H4 (cell line): Measurements from ENCODE around the gene SREBF1. TPM values are rescaled to one million over a fixed set of nuclear protein-coding genes. Genes with fewer than 3 reads are reported as not detected.
A peak's percentile ranks its signal among the peaks of the same experiment; 100 is the strongest.

Experiments used
- DNase-seq: peaks from one replicate; pipeline ENCODE4 v3.0.0-alpha.2; 2015; ENCODE audit warnings: low spot score
- total RNA-seq: library from RNA; depleted of rRNA; stranded (reverse); fragments of >200 nt; shearing (Covaris generic); gene quantifications from 2 replicates; pipeline ENCODE4 v1.2.3, GENCODE V29; 2014

SREBF1 gene
- total RNA-seq, 1 experiment from 2014 or later = 65.8 TPM

GRCh38 chr17:17824783-17825614 lies 11.8 kb downstream of the SREBF1 start:
- DNase-seq = no peak

DNA sequence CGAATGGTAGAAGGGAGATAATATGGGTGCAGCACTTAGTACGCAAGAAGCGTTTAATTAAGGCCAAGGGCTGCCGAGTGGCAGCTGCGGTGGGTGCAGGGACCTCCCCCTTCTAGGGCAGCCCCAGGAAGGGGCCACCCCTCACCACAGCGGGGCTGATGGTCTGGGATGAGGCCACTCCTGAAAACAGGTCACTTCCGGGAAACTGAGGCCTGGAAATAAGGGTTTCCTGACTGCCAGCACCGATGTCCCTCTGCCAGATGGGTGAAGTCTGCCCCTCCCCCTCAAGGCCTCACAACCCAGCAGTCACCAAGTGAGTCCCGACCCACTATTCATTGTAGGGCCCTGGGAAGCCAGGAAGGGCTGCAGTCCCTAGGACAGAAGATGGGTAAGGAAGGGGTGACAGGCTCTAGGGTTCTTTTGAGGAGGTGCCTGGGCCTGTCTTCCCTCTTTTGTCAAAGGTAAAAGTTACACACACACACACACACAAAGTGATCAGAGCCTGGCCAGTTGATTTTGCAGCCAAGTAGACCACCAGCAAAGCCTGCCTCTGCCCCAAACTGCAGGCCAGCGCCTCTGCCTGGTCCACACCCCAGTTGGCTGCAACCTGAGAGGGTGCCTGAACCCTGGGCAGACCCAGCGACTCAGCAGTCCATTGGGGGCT lies 12.5 kb downstream of the SREBF1 start:
- DNase-seq = no peak

- peak; percentile 77 for DNase-seq
Observed at GRCh38 chr17:17823433-17824118, 13.2 kb downstream of the SREBF1 start.

- DNase-seq = no peak
Observed at GRCh38 chr17:17822616-17823015, 14.2 kb downstream of the SREBF1 start.

GRCh38 chr17:17822189-17822588 lies 14.6 kb downstream of the SREBF1 start:
- DNase-seq = peak; percentile 58

- no peak for DNase-seq
Observed at GRCh38 chr17:17820463-17821158, 16.2 kb downstream of the SREBF1 start.

DNA sequence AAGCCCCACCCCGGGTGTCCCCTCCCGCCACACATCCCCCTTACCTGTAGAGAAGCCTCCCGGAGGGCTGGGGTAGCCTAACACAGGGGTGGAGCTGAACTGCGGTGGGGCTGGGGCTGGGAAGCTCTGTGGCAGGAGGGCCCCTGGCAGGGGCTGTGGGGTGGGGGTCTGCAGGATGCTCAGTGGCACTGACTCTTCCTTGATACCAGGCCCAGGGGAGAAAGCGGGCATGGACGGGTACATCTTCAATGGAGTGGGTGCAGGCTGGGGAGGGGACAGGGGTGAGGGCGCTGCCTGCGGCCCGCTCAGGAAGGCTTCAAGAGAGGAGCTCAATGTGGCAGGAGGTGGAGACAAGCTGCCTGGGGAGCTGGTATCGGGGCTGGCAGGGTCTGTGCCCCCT lies 16.7 kb downstream of the SREBF1 start:
- DNase-seq = no peak

- peak; percentile 86 for DNase-seq
Observed at GRCh38 chr17:17819561-17819995, 17.2 kb downstream of the SREBF1 start.

GRCh38 chr17:17819111-17819510 lies 17.7 kb downstream of the SREBF1 start:
- no peak for DNase-seq

DNA sequence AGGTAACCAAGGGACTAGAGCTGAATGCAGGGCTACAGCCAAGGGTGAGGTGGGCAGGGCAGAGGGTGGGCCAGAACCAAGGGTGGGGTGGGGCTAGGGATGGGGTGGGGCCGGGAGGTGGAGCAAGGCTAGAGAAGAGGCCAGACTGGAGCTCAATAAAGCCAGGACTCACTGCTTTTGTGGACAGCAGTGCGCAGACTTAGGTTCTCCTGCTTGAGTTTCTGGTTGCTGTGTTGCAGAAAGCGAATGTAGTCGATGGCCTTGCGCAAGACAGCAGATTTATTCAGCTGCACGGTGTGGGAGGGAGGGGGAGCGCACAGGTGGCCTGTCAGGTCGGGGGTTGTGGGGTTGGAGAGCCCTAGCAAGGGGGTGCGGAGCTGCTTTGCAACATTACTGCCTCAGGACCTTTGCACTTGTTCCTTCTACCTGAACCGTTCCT lies 18.7 kb downstream of the SREBF1 start:
- DNase-seq = no peak

DNA sequence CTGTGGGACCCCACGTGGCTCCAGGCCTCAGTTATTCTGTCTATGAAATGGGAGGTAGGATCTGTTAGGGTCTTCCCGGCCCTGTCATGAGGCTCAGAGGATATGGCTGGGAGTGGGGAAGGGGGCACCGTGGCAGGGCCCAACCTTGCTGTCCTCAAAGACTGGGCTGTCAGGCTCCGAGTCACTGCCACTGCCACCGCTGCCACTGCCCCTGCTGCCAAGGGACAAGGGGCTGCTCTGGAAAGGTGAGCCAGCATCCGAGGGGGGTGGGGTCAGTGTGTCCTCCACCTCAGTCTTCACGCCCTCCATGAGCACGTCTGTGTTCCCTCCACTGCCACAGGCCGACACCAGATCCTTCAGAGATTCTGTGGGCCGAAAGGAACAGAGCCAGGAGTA lies 19.2 kb downstream of the SREBF1 start:
- no peak for DNase-seq

DNA sequence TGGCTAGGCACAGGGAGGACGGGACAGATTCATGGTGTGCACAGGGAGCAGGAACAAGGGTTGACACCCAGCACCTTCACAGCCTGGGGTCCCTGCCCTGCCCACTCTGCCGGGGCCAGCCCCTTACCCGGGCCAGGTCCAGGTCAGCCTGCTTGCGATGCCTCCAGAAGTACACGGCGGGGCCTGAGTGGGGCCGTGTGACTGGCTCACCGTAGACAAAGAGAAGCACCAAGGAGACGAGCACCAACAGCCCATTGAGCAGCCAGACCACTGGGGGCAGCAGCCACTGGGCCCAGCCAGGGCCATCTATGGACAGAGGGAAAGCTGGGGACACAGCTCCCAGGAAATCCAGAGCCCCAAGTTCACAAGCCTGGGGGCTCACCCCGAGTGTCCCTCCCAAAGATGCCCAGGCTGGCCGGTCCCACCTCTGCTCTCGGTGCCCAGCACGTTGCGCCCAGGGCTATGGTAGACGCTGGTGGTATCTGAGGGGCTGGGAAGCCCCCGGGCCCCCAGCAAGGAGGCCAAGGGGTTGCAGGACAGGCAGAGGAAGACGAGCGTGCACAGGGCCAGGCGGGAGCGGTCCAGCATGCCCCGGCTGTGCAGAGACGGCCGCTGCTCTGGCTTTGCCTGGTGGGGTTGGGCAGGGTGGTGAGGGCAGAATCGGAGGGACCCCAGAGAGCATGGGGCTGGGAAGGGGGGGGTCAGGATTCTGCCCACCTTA lies 19.8 kb downstream of the SREBF1 start:
- no peak for DNase-seq

DNA sequence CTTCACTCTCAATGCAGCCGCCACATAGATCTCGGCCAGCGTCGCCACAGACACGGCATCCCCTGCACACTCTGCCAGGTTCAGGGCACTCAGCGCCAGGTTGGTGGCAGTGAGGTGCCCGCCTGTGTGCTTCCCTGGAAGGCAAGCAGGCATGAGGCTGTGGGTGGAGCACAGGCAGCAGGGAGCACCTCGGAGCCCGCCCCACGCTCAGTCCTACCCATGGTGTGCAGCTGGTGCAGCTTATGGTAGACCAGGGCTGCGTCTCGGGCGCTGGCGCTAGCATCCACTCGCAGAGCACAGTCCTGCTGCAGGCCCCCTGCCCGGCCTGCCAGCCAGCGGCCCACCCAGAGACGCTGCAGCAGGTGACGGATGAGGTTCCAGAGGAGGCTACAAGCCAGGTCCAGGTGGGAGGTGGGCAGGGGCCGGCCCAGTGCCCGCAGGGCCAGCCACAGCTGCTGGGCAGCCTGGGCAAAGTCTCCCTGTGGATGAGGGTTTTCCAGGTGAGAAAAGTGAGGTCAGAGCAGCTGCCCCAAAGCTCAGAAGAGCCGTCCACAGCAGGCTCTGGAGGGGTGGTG lies 20.5 kb downstream of the SREBF1 start:
- DNase-seq = no peak

DNA sequence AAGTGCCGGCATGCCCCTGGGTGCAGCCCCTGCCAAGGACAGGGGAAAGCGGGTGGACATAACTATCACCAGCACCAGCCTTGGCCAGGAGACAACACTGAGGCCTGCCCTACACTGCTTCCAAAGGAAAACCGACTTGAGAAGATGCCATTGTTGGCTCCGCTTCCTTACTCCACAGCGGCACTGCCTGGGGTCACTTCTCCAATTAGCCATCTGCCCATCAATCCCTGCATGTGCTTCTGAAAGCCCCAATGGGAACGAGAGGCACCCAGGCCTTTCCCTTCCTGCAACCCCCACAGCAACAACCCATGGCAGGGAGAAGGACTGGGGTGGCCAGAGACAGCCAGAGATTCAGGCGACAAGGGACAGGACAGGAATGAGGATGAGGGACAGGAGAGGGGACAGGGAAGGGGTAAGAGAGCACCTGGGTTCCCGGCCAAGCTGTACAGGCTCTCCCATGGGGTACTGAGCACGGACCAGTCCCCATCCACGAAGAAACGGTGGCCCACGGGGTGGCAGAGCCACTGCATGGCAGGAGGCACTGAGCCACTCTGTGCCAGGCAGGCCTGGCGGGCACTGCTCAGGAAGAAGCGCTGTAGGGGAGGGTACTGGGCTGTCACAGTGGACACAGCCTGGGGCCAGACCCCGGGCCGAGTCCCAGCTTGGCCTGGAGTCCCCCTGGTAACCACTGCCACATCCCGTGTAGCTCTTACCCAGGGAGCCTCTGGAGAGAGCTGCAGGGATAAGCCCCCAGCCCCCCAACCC lies 21.2 kb downstream of the SREBF1 start:
- no peak for DNase-seq

DNA sequence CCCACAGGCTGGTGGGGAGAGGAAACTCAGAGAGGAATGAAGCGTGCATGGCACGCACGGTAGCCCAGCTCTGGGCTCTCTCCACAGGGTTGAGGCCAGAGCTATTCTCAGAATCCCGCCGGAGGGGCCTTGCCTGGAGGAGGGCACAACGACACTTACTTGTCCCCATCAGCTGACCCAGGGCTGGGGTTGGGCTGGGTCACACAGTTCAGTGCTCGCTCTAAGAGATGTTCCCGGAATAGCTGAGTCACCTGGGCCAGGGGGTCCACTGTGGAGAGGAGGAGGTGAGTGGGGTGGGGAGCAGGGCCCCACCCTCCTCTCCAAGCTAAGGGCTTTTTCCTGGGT lies 21.8 kb downstream of the SREBF1 start:
- no peak for DNase-seq

DNA sequence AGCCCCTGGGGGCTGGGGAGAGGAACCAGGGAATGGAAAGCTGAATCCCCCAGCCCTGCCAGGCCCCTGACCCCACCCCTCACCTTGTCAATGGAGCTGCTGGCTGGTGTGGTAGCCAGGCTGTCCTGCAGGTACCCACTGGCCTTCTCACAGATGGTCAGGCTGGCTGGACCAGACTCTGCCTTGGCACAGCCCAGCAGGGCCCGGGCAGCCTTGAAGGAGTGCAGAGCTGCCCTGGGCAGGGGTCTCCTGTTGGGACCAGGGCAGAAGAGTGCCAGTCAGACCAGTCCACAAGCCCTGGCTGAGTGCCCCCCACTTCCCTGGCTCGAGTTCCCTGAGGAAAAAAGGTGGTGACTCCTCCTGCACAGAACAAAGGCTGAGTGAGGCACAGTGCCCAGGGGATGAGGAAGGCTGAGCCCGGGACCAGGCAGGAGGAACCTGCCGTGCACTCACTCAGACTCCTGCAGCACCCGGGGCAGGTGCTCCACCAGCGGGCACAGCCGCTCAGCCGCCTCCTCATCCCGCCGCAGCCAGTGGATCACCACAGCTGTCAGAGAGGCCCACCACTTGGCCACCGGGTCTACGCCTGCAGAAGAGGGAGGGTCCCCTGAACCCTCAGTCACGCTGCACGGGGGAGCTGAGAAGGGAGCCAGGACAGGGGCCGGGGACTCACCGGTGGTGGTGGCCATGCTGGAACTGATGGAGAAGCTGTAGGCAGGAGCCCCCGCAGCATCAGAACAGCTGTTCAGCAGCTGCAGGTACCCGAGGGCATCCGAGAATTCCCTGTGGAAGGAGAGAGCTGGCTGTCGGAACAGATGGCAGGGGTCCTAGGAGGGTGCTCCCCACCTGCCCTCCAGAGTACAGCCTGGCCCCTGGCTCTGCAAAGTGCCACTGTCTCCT lies 22.4 kb downstream of the SREBF1 start:
- no peak for DNase-seq

DNA sequence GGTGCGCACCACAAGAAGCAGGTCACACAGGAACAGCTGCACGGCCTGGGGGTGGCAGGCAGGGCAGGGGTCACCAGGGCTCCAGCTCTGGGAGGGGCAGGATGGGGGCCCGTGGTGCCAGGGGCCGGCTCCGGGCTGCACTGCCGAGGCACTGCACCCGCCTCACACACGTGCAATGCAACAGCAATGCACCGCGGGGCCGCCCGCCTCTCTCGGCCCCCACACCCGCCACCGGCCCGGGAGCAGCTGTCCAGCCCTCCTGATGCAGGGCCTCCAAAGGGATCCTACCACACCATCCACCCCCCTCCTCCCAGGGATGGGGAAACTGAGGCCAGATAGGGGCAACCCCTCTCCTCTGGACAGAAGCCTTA lies 23.1 kb downstream of the SREBF1 start:
- DNase-seq = no peak

GRCh38 chr17:17813055-17813724 lies 23.6 kb downstream of the SREBF1 start:
- DNase-seq = no peak
